Iris pigment epithelial cell (primary cell): ENCODE data around the gene PTPRM.
A peak's percentile ranks its signal among the peaks of the same experiment; 100 is the strongest.

Source experiments
- DNase-seq: peaks from one replicate; pipeline ENCODE4 v3.0.0-alpha.2; 2011; ENCODE audit warnings: low read depth

Gene PTPRM

DNA sequence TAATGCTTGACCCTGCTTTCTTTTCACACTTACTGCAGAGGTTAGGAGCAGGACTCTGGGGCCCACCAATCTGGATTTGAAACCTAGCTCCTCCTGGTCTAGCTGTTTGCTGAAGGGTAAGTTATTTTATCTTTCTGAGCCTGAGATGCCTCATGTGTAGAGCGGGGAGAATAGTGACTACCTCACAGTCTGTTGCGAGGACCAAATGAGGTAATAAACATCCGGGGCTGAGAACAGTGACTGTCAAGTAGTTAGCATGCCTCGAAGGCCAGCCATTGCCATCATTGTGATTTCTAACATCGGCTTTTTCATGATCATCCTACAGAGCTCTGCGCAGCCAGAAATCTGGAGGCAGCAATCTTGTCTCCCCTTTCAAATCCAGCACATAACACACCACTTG, 32.9 kb downstream of the PTPRM start:
- no peak for DNase-seq

DNA sequence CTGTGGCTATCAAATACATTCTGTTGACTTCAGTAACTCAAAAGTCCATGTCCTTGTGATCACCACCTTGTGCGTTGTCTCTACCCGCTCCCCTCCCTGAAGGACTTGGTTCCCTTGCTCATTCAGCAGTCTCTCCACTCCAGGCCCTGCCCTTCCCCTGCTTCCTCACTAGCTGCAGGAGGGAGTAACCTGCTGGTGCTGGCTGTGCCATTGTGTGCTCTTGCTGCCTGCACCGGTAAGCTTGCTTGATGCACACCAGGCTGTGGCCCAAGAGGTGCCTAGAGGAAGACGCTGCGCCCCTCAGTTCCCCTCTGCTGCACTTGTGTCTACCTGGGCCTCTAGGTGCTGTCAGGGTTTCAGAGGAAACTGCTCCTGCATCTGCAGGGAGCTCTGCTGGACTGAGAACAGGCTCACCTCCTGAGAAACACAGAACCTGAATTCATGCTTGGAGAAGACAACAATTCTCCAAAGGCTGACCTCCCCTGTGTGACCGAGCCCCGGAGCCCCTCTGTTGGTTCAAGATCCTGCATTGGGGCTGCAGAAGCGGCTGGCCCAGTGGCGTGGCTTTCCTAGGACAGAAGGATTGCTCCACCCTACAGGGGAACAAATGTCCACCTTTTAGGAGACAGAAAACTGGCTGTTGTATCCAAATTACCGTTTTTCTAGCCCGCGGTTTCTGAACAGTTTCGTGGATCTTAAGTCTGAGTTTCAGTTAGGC, 33.6 kb downstream of the PTPRM start:
- DNase-seq, result no peak

DNA sequence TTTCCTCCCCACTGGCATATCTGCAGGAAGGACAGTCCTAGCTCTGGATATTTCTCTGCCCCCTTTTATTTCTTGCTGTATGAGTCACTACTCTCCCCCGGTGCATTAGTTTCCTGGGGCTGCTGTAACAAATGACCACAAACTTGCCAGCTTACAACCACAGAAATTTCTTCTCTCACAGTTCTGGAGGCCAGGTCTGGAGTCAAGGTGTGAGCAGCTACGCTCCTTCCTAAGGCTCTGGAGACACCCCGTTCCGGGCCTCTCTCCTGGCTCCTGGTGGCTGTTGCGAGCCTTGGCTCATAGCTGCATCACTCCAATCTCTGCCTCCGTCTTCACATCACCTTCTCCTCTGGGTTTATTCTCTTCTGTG, 34.1 kb downstream of the PTPRM start:
- DNase-seq, result peak; percentile 87

DNA sequence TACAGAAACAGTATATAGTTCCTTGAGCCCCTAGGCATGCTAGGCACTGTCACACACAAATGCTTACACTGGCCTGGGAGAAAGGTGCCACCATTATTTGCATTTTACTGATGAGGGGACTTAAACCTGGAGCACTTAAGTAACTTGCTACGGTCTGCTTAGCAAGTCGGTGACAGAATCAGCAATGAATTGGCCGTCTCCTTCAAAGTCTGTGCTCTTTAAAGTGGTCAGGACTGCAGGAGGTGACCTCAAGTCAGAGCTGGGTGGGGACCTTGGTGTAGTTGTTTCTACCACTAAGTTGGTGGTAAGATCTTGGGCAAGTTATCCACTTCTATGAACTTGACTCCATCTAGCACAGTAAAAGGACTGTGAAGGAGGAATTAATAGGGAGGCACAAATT, 34.8 kb downstream of the PTPRM start:
- no peak for DNase-seq

DNA sequence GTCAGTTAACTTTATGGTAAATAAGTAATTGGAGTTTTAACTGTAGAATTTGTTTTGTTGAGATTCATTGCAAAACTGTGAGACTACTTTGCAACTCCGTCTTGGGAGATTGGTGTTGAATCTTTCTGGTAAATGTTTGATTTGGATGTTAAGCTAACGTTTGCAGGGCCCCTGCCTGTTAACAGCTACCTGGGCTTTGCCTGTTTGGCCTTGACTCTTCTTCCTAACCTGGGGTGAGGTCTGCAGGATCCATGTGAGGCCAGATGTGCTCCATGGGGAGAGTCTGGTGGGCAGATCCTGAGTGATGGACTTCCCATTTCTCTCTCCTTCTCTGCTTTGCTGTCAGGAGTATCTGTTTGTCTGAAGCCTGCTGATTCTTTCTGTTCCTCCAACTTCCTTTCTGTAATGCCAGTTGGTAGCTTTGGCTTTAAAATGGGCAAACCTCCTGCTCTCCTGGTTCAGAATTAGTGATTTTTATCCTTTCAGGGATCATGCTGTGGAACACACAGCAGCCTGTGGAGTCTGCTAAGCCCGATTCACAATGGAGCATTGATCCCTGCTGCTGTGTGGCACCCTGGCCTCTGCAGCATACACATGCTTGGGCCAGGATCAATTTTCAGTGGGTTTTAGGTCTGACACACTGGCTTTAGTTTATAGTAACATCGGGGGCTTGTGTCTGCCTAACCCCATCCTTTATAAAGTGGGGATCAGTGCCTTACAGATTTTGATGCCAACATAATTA, 36.3 kb downstream of the PTPRM start:
- DNase-seq, result no peak

DNA sequence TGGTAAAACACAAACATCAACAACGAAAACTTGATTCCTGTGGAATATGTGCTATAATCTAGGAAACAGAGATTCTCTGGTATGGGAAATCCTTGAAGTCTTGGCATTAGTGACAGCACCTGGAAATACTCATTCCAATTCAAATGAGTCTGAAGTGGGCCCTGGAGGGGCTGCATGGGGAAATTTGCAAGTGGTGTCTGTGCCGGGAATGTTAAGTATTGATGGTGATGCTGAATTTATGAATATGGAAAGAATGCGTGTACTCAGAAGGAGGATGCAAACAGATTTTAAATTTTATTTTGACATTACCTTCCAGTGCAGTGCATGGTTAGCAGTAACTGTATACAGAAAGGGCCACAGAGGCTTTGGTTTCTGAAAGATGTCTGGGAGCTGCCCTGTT, 37.2 kb downstream of the PTPRM start:
- DNase-seq, result no peak

DNA sequence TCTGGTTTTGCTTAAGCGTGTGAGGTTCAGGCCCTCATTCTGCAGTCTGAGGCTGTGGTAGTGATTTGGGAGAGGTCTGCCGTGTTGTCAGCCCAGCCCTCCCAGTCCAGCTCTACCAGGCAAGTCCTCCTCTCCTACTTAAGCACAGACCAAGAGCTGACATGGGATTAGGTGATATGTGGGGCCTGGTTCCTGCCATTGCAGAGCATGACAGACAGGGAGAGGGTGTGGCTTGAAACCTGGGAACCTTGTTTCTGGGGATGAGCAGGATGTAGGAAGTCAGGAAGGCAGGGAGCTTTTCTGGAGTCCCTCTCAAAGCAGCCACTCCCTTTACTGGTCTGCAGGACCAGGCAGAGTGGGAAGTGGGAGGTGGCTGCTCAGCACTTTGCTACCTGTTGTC, 38.6 kb downstream of the PTPRM start:
- no peak for DNase-seq

DNA sequence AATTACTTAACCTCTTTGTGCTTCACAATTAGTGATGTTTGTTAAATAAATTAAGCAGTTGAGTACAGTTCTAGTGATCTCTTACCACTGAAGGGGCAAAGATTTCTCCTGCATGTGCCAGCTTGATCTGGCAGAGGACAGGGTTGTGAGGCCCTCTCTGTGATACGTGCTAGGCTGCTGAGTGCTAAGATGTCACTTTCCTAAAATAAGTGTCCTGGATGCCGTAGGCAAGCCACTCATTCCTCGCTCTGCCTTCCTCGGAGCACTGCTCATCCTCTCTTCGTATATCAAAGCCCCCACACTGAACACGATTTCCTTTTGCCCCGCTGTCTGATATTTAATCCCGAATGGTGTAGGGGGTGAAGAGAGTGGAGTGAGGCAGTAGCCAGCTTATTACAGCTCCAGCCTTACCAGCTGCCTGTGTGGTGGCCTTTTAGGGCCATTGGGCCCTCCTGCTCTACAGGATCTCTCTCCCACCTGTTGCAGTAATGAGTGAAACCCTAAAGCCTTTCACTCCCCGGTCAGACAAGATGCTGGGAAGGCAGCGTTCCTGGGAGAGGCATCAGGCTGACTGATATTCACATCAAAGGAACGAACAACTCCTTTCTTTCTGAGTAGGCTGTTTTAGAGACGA, 40.5 kb downstream of the PTPRM start:
- no peak for DNase-seq

DNA sequence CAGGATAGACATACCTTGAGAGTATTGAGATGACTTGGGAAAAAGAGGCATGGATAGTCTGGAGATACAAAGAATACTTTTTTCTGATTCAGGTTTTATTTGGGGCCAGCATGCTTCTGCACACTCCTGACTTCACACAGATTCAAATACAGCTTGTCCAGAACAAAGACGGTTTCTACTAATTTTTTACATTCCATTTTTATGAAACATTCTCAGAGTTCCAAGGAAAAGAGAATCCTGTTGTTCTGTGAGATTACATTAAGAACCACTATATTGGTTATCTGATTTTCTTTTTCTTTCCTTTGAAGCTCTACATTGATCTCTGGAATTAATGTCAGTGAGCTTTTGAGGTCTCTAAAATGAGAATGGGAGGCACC, 41.0 kb downstream of the PTPRM start:
- DNase-seq, result no peak

DNA sequence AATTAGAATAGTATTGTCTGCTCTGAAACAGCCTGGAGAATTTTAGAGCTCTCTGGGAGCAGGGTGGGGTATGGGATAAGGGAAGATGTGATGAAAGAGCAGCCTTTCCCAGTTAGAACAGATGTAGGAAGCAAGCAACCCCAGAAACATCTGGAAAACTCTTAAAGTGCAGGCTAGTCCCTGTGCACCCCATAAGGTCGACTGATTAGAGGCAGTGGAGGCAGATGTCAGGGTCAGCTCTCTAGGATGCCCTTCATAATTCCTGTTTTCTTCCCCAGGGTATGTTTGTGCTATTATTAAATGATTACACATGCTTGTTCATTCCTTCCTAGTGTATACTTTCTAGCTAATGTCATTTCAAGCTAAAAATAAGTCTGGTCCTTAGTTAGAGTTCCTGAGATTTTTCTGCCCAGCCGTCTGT, 41.7 kb downstream of the PTPRM start:
- DNase-seq, result no peak

DNA sequence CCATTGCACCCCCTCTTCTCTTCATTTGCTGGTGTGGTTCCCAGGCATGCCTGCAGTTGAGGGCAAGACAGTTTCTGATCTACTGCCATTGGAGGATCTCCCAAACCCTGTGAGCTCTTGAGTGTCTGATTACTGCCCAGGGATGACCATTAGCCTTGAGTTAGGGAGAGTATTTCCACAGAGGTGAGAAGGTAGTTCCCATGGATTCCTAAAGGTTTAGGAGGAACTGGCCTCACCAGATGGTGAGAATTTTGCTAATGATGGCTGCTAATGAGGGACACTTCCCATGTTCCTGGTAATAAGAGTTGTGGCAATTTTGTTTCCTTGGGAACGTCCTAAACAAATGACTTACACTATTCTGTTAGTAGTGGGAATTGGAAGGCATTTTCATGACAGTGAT, 42.5 kb downstream of the PTPRM start:
- DNase-seq, result no peak

DNA sequence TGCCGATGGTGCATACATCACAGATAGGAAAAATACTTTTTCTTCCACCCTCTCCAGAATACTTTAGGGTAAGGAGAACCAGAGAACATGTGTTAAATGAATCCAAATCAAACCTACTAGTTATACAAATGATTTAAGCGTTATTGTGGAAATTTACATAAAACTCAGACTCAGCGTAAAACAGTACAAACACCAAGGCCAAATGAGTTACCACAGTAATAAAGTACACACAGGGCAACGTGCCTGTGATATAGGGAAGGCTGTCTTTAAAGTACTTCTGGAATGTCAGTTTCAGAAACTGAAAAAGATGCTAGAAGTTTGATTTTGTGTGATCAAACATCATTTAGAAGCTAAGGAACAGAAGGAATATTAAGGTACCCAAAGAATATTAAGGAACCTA, 46.9 kb downstream of the PTPRM start:
- DNase-seq, result no peak

DNA sequence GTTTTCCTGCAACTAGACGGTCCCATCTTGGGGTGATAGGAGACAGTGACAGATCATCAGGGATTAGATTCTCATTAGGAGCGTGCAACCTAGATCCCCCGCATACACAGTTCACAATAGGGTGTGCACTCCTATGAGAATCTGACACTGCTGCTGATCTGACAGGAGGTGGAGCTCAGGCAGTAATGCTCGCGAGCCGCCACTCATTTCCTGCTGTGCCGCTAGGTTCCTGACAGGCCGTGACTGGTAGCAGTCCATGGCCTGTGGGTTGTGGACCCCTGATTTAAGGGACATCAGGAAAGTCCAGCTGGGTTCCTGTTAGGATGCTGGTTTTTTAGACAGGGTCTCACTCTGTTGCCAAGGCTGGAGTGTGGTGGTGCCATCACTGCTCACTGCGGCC, 48.7 kb downstream of the PTPRM start:
- no peak for DNase-seq

DNA sequence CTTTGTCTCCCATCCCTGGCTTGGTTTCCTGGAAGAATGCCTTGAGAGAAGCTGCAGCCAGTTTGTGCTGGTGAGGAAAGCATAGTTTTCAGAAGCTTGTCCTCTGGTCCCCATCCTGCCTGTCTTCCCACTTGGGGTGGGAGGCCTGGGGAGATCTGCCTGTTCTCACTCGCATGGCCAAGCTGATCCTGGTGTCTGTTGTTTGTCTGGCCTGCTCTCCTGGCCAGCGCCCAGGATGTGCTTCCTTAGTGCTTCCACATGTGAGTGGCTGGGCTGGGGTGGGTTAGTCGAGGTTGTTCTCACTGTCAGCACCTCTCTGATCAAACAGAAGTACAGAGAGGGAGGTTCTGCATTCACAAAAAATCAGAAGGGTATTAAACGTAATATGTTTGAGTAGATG, 49.5 kb downstream of the PTPRM start:
- DNase-seq, result no peak

DNA sequence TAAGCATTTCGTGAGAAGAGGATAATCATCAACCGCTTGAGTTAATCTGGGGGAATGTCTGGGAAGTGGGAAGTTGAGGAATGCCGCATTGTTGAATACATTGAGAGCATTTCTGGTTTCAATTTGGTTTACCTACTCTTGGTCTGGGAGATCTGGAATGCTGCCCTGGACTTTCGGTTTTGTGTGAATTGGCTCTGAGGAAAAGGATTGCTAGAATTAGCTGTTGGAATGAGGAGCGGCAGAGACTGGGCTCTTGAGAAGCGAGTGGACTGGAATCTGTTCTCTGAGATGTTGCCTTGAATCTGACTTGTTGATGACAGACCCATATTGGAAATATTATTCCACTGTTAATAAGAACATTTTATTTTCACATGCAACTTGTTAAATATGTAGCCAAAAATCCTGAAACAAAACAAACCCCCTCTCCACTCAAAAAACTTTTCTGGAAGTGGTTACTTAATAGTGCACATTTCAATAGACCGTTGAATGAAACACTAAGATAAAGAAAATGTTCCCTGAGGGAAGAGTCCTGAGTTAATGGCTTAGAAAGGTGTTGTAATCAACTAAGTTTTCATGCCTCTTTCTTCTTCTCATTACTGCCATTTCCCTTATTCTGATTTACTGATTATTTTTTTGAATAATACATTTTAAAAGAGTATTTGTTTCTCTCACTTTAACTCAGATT, 50.8 kb downstream of the PTPRM start:
- peak; percentile 70 for DNase-seq

DNA sequence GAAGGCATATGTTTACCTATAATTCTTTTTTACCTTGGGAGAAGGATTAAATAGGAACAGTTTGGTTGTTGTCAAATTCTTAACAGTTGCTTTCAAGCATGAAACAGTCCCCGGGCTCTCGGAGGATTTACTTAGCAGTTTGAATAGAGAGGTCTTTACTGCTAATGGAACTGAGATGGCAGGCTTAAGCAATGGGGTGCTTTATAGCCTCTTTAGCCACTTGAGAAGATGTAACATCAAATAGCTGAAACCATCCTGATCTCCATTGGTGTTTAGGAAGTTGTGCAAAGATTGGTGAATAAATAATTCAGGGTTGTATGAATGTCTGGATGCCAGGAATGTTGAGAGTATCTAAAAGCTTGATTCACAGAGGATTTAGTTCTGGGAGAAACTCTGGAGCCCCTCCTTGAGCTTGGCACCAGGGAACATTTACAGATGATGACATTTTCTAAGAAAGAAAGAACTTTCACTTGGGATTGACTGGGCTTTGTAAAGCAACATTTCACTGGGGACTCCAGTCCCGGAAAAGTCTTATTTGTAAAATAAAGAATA, 51.9 kb downstream of the PTPRM start:
- DNase-seq, result no peak

DNA sequence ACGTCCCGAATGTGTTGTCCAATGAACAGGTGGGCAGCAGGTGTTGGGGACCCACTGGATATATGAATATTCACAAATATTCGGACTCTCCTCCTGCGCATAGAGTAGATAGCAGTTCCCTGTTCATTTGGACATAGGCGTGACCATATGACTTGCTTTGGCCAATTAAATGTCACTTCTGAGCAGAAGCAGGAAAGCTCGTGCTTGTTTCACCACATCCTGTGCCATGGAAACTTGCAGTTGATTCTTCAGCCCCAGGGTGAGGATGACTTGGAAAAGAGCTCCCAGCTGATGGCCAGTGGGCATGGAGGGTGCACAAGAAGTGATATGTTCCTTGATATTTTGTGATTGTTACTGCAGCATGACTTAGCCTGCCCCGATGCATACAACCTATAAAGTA, 52.6 kb downstream of the PTPRM start:
- no peak for DNase-seq

DNA sequence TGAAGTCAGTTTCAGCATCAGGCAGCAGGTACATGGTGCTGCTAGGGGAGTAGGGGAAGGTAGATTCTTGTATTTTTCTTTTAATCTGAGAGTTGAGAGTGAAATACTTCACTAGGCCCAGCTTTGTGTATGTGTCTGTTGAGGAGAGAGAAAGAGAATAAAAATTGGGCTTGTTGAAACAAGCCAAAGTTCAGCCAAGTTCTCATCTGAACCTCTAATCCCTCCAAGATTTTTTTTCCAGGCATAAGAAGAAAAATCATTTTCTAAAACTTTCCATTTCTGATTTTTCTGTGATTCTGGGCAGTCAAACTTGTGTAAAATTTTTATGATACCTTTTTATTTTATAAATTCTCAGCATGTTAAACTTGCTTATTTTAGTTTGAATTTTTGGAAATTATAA, 55.6 kb downstream of the PTPRM start:
- DNase-seq, result no peak

DNA sequence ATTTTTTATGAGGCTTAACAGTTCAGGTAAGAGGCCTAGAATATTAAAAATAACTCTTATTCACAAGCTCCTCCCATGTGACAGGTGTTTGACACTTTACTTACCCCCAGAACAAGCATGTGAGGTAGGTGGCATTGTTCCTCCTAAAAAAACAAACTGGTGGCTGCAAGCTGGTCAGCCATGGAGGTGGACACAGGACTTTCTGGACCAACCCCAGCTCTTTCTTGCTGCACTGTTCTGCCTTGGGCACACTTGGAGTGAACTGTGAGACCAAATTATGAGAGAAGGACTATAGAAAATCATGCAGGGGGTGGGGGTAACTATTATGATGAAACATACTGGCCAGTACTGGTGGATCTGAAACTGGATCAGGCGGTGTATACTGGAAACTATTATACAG, 56.6 kb downstream of the PTPRM start:
- DNase-seq, result no peak

DNA sequence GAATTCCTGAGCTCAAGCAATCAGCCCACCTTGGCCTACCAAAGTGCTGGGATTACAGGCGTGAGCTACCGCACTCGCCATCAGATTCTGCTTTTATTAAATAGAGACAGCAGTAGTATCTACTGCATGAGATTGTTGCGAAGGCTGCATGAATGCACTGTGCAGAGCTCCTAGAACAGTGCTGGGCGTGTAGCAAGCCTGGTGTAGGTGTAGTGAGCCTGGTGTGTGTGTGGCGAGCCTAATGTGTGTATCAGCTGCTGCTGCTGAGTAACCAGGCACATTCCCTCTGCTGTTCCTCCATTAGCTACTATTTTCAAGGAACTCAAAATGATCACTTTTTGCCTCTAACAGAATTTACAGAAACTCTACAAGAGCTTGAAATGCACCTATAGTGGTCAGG, 57.6 kb downstream of the PTPRM start:
- no peak for DNase-seq

DNA sequence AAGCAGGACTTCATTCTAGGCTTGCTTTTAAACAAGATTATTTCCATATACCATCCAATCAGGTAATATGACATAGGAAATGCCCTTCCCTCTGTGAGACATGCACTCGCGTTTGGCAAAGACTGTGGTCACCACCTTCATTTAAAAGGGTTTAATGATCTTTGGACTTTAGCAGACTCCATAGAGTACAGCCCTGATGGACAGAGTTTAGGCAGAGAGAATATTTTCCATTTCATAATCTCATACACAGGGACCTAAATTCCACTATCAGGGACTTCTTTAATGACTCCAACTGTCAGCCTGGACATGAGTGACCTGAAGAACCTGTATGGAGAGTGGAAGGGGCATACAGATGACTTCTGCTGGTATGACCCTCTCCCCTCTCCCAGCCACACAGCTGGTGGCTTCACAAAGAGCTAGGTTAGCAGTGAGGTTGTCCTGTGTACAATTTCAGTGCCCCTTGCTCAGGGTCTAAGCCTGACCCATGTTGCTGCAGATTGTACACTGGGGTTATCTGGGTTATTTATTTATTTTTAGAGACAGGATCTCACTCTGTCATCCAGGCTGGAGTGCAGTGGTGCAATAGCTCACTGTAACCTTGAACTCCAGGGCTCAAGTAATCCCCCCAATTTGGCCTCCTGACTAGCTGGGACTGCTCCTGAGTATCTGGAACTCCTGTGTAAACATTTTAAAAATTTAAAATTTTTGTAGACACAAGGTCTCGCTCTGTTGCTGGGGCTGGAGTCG, 59.2 kb downstream of the PTPRM start:
- no peak for DNase-seq

DNA sequence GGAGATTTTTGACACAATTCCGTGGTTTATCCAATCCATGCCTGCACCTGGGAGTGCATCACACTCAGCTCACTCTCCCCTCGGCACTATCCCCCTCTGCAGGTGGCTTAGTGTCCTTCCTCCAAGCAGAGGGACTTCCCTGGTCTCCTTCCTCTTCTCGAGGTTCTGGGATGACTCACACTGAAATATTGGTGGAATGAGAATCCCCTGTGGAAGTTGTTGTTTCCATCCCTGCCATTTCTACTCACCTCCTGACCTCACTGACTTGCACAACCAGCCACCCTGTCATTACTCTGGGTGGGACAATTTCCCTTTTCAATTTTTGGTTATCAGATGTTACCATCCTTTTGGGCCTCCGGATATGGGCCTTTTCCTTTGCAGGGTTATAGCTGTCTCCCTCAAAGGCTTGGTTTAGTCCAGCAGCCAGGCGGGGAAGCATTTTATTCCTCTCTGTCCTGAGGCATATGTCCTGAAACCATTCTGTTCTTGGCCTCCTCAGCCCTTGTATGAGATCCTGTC, 59.9 kb downstream of the PTPRM start:
- peak; percentile 81 for DNase-seq
